Stimulated activated naive B cell treated with anti-CD40 and anti-IgM and Interleukin-4, amounts not matched to agents 10 μg/mL and 1 μg/mL and 100 μg/mL, for 72 hours (primary cell): ENCODE data around the gene ELAVL2.

Source experiments
- ATAC-seq, 2 donors: fragments of 150-1000 bp; cut with Tn5 transposase; replicated peaks; 2 replicates each; pipeline ENCODE4 v1.10.0; 2021; ENCODE audit warnings: moderate library complexity in 1 of 2
- DNase-seq: peaks from one replicate; pipeline ENCODE4 v3.0.0; 2021
- H3K27ac Mint-ChIP-seq: one replicate; pipeline ENCODE4 v1.8.0; 2022; ENCODE audit warnings: mild to moderate bottlenecking, mixed read lengths
- H3K27me3 Mint-ChIP-seq, 2 donors: one replicate each; pipeline ENCODE4 v1.8.0; 2022; ENCODE audit warnings: mixed read lengths in 2 of 2
- H3K36me3 Mint-ChIP-seq, 2 donors: one replicate each; pipeline ENCODE4 v1.8.0; 2022; ENCODE audit warnings: mixed read lengths in 2 of 2, mild to moderate bottlenecking in 1 of 2
- H3K4me1 Mint-ChIP-seq, 2 donors: one replicate each; pipeline ENCODE4 v1.8.0; 2022; ENCODE audit warnings: mixed read lengths in 2 of 2, mild to moderate bottlenecking in 1 of 2
- H3K4me3 Mint-ChIP-seq, 2 donors: one replicate each; pipeline ENCODE4 v1.8.0; 2022; ENCODE audit warnings: mild to moderate bottlenecking in 2 of 2, mixed read lengths in 2 of 2, moderate library complexity in 1 of 2
- H3K9me3 Mint-ChIP-seq, 2 donors: one replicate each; pipeline ENCODE4 v1.8.0; 2022; ENCODE audit warnings: mixed read lengths in 2 of 2, mild to moderate bottlenecking in 1 of 2

The ELAVL2 gene

GRCh38 chr9:23825700-23826099 is 340 bp downstream of the ELAVL2 start:
- no peak overlapping the region for H3K4me3 Mint-ChIP-seq
- ATAC-seq: no peak
- peaks cover 18 to 37% of the 10 kb centered on the region in 2 donors for H3K27me3 Mint-ChIP-seq
- H3K4me1 Mint-ChIP-seq: no peaks in the 10 kb centered on the region
- DNase-seq: no peak
- H3K27ac Mint-ChIP-seq: no peak overlapping the region
- peaks cover 0 to 3% of the 10 kb centered on the region in 2 donors for H3K36me3 Mint-ChIP-seq
- peaks cover 0 to 6% of the 10 kb centered on the region in 2 donors for H3K9me3 Mint-ChIP-seq

GRCh38 chr9:23824830-23825591 is 1.0 kb downstream of the ELAVL2 start:
- ATAC-seq: no peak
- H3K4me3 Mint-ChIP-seq: no peak overlapping the region
- H3K27ac Mint-ChIP-seq: no peak overlapping the region

GRCh38 chr9:23823986-23824829 is 1.8 kb downstream of the ELAVL2 start:
- peaks cover 0 to 3% of the 10 kb centered on the region in 2 donors for H3K36me3 Mint-ChIP-seq
- DNase-seq: no peak
- H3K4me1 Mint-ChIP-seq: no peaks in the 10 kb centered on the region
- peaks cover 22 to 36% of the 10 kb centered on the region in 2 donors for H3K27me3 Mint-ChIP-seq
- ATAC-seq: no peak
- H3K27ac Mint-ChIP-seq: no peak overlapping the region
- H3K9me3 Mint-ChIP-seq: peaks cover 0 to 4% of the 10 kb centered on the region in 2 donors
- no peak overlapping the region for H3K4me3 Mint-ChIP-seq

More at GRCh38 chr9:23824830-23825591, 1.0 kb downstream of the ELAVL2 start:
- Mint-ChIP-seq H3K4me1 (no peaks in the 10 kb centered on the region), H3K27me3 (peaks cover 17 to 31% of the 10 kb centered on the region in 2 donors), H3K9me3 (peaks cover 0 to 4% of the 10 kb centered on the region in 2 donors), H3K36me3 (peaks cover 0 to 3% of the 10 kb centered on the region in 2 donors)
- no peak for DNase-seq

GRCh38 chr9:23823269-23823668 is 2.8 kb downstream of the ELAVL2 start:
- Mint-ChIP-seq H3K9me3 (peaks cover 0 to 4% of the 10 kb centered on the region in 2 donors), H3K27ac (no peak overlapping the region), H3K4me3 (no peak overlapping the region), H3K27me3 (peaks cover 31 to 45% of the 10 kb centered on the region in 2 donors), H3K36me3 (peaks cover 0 to 3% of the 10 kb centered on the region in 2 donors), H3K4me1 (no peaks in the 10 kb centered on the region)
- ATAC-seq (no peak), DNase-seq (no peak)

- ATAC-seq (no peak), DNase-seq (no peak)
- peaks cover 35 to 43% of the 10 kb centered on the region in 2 donors for H3K27me3 Mint-ChIP-seq
- peak overlapping the region in 1 of 2 donors; percentile 11 for H3K4me3 Mint-ChIP-seq
- no peaks in the 10 kb centered on the region for H3K4me1 Mint-ChIP-seq
- H3K9me3 Mint-ChIP-seq: peaks cover 0 to 4% of the 10 kb centered on the region in 2 donors
- peak overlapping the region; percentile 53 for H3K27ac Mint-ChIP-seq
- H3K36me3 Mint-ChIP-seq: peaks cover 0 to 3% of the 10 kb centered on the region in 2 donors
Measured at GRCh38 chr9:23822261-23823169, 3.5 kb downstream of the ELAVL2 start.

GRCh38 chr9:23821375-23822181 is 4.5 kb downstream of the ELAVL2 start:
- peaks cover 0 to 3% of the 10 kb centered on the region in 2 donors for H3K36me3 Mint-ChIP-seq
- ATAC-seq: no peak
- H3K27me3 Mint-ChIP-seq: peaks cover 35 to 39% of the 10 kb centered on the region in 2 donors
- peak overlapping the region; percentile 56 for H3K27ac Mint-ChIP-seq
- no peaks in the 10 kb centered on the region for H3K4me1 Mint-ChIP-seq
- peaks cover 0 to 4% of the 10 kb centered on the region in 2 donors for H3K9me3 Mint-ChIP-seq
- no peak for DNase-seq
- H3K4me3 Mint-ChIP-seq: peak overlapping the region in 1 of 2 donors; percentile 19

GRCh38 chr9:23820451-23821374 is 5.3 kb downstream of the ELAVL2 start:
- peaks cover 35 to 39% of the 10 kb centered on the region in 2 donors for H3K27me3 Mint-ChIP-seq
- H3K27ac Mint-ChIP-seq: peak overlapping the region; percentile 56
- no peak overlapping the region for H3K4me3 Mint-ChIP-seq
- ATAC-seq (no peak), DNase-seq (no peak)
- no peaks in the 10 kb centered on the region for H3K4me1 Mint-ChIP-seq
- H3K36me3 Mint-ChIP-seq: peaks cover 0 to 3% of the 10 kb centered on the region in 2 donors
- peaks cover 0 to 4% of the 10 kb centered on the region in 2 donors for H3K9me3 Mint-ChIP-seq

GRCh38 chr9:23819403-23819802 is 6.6 kb downstream of the ELAVL2 start:
- Mint-ChIP-seq H3K27ac (no peak overlapping the region), H3K4me3 (no peak overlapping the region), H3K27me3 (peaks cover 35 to 39% of the 10 kb centered on the region in 2 donors), H3K4me1 (no peaks in the 10 kb centered on the region), H3K36me3 (peaks cover 0 to 3% of the 10 kb centered on the region in 2 donors), H3K9me3 (peaks cover 0 to 4% of the 10 kb centered on the region in 2 donors)
- ATAC-seq: no peak
- no peak for DNase-seq

- H3K27me3 Mint-ChIP-seq: peaks cover 9 to 13% of the 10 kb centered on the region in 2 donors
Measured at GRCh38 chr9:23814243-23814642, 11.8 kb downstream of the ELAVL2 start.

GRCh38 chr9:23812673-23813072 is 13.4 kb downstream of the ELAVL2 start:
- Mint-ChIP-seq H3K9me3 (peaks cover 0 to 5% of the 10 kb centered on the region in 2 donors), H3K4me3 (no peak overlapping the region), H3K4me1 (no peaks in the 10 kb centered on the region), H3K27ac (no peak overlapping the region), H3K36me3 (no peaks in the 10 kb centered on the region), H3K27me3 (no peaks in the 10 kb centered on the region)
- DNase-seq (no peak), ATAC-seq (no peak)

More at GRCh38 chr9:23814243-23814642, 11.8 kb downstream of the ELAVL2 start:
- DNase-seq (no peak), ATAC-seq (no peak)
- Mint-ChIP-seq H3K36me3 (no peaks in the 10 kb centered on the region), H3K9me3 (peaks cover 0 to 5% of the 10 kb centered on the region in 2 donors), H3K4me1 (no peaks in the 10 kb centered on the region), H3K27ac (no peak overlapping the region), H3K4me3 (no peak overlapping the region)

- peaks cover 0 to 5% of the 10 kb centered on the region in 2 donors for H3K9me3 Mint-ChIP-seq
- DNase-seq: no peak
Measured at GRCh38 chr9:23811633-23812032, 14.4 kb downstream of the ELAVL2 start.

GRCh38 chr9:23803216-23803615 is 22.8 kb downstream of the ELAVL2 start:
- Mint-ChIP-seq H3K36me3 (no peaks in the 10 kb centered on the region), H3K4me1 (no peaks in the 10 kb centered on the region)

More at GRCh38 chr9:23811633-23812032, 14.4 kb downstream of the ELAVL2 start:
- H3K36me3 Mint-ChIP-seq: no peaks in the 10 kb centered on the region
- no peak overlapping the region for H3K27ac Mint-ChIP-seq
- H3K4me3 Mint-ChIP-seq: no peak overlapping the region
- no peaks in the 10 kb centered on the region for H3K27me3 Mint-ChIP-seq
- ATAC-seq: no peak
- no peaks in the 10 kb centered on the region for H3K4me1 Mint-ChIP-seq

More at GRCh38 chr9:23803216-23803615, 22.8 kb downstream of the ELAVL2 start:
- Mint-ChIP-seq H3K4me3 (no peak overlapping the region), H3K27me3 (no peaks in the 10 kb centered on the region), H3K9me3 (no peaks in the 10 kb centered on the region), H3K27ac (no peak overlapping the region)
- ATAC-seq (no peak), DNase-seq (no peak)
